Activated CD8-positive, alpha-beta memory T cell treated with anti-CD3 and anti-CD28 coated beads, Interleukin-2, amount 50 U/mL, for 1 hour (primary cell): Measurements from ENCODE around the gene ADCY2.

ENCODE experiments used
- DNase-seq: peaks from one replicate; pipeline ENCODE4 v3.0.0-alpha.2; 2020; ENCODE audit errors: extremely low read depth

The ADCY2 gene

GRCh38 chr5:7742241-7742656 lies 346.3 kb downstream of the ADCY2 start:
- no peak for DNase-seq

DNA sequence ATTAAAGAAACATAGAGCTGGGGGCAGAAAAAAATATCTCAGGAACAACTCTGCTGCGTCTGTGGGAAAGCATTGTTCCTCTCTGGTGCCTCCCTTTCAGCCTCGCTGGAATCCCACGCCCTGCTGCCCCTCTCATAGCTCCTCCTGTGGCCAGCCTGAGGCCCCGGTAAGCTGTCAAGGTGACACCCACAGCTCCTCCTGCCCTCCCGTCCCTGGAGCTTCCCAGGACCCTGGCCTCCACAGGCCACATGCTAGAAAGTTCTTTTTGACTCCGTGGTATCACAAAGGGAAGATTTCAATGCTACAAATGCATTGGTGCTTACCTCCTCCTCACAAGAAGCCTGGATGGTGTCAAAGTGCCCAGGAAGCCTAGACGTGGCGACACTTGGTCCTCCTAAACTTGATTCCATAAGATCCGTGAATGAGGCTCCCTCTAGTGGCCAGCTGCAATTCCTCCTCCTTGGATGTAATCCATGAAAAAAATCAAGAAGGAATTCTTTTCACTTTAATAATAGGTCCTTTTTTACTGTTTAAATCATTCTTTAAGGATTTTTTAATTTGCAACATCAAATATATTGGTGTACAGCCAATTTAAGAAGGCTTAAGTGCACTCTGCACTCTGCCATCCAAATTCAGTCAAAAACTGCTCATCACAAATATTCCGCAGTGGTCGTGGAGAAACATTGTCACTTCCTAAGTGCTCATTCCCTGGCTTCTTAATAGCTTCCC lies 350.1 kb downstream of the ADCY2 start:
- DNase-seq: no peak

DNA sequence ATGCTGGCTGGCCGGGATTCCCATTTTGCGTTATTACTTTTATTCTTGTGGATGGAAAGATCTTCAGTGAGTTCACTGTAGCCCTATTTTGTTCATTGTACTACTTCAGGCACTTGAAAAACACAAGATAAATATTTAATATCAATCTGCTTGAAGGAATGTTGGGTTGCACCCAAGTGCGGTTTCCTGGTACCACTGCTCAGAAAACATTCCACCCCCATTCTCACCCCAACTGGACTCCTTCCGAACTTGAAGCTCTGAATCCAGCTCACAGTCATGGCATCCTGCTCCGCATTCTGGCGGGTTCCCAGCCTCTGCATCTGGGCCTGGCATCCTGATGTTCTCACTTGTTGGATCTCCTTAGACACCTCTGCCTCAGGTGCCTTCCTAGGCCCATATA lies 351.8 kb downstream of the ADCY2 start:
- DNase-seq: no peak

GRCh38 chr5:7749626-7750025 lies 353.7 kb downstream of the ADCY2 start:
- no peak for DNase-seq

DNA sequence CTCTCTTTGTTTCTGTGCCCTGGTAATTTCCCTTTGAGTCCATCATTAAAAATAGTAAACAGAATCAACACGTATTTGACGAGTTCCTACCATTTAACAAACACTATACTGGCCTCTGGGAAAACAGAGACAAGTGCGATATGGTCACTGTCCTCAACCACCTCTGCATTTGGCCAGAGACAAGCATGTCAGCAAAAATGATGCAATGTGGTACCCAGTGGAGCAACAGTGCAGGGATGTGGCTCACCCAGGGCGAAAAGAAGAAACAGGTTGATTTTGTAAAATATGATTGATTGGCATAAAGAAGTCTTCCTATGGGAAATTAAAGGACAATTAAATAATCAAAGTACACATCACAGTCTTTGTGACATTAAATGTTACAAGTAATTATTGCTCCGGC lies 355.9 kb downstream of the ADCY2 start:
- no peak for DNase-seq

GRCh38 chr5:7753181-7753580 lies 357.2 kb downstream of the ADCY2 start:
- no peak for DNase-seq

DNA sequence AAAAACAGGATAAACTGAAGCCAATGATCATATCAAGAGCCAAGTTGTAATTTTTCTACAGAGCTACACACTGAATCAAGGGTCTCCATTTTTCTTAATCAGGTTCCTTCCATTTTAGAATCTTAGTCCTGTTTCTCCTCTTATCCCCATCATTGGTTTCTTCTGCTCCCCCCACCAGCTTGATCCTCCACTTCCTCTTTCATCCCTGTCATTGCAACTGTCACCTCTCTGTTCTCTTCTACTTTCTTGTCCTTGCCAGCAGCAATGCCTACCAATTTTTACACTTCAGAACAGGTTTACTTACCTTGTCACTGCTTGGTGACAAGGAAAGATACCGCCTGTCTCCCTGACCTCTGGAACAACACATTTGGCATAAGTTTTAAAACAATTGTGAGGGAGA lies 357.7 kb downstream of the ADCY2 start:
- no peak for DNase-seq

DNA sequence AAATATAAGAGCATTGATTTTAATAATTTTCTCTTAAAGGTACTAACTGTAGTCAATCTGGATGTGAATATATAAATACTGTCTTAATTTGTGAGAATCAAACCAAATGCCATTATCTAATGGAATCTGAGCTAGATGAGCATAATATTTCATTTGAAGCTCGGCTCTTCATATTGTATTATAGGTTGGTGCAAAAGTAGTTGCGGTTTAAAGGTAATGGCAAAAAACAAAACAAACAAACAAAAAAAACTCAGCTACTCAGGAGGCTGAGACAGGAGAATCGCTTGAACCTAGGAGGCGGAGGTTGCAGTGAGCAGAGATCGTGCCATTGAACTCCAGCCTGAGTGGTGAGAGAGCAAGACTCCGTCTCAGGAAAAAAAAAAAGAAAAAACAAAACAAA lies 358.6 kb downstream of the ADCY2 start:
- DNase-seq: no peak

GRCh38 chr5:7754997-7755596 lies 359.2 kb downstream of the ADCY2 start:
- DNase-seq: no peak

GRCh38 chr5:7755958-7756357 lies 360.0 kb downstream of the ADCY2 start:
- DNase-seq: no peak

GRCh38 chr5:7756453-7756852 lies 360.5 kb downstream of the ADCY2 start:
- DNase-seq: no peak

GRCh38 chr5:7759257-7759871 lies 363.4 kb downstream of the ADCY2 start:
- DNase-seq: no peak

DNA sequence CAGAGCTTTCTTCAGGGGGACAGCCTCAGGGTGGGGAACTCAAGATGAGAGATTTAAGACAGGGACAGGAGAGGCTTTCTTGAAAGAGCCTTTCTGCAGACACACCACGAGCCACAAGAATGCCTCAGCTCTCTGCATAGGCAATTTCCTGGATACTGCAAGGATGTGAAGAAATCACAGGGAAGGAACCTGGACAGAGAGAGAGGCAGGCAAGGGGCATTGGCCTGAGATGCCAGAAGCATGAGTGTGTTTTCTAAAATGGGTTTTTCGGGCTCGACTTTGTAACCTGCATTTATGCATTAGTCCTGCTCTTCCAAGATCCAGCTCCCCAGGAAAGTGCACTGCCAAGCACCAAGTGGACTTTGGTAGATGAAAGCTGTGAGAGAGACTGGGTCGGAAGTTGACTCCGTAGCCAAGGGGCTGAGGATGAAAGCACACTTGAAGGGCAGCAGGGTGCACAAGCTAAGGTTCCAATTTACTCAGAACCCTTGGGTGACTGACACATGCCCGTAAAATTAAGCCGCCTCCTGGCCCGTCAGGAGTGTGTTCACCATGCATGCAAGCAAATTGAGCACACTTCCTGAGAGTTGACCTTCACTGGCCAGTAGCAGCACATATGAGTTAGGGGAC lies 364.1 kb downstream of the ADCY2 start:
- DNase-seq: no peak

- DNase-seq: no peak
Observed at GRCh38 chr5:7762267-7762666, 366.3 kb downstream of the ADCY2 start.

GRCh38 chr5:7763621-7764072 lies 367.7 kb downstream of the ADCY2 start:
- DNase-seq: no peak

DNA sequence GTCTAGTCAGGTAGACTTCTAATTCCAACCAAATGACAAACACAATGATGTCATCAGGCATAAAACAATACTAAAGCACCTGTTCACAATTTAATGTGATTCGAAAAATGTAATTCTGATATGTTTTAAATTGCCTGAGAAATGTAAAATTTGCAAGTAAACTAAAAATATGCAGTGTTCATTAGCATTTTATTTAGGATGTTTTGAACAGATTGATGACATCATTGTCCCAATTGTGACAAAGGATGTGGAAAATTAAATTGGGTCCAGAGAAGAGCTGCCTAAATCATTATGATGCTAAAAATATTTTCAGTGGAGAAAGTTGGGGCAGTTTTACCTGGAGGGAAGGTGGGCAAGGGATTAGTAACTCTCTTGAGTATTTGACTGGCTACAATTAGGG lies 368.5 kb downstream of the ADCY2 start:
- DNase-seq: no peak

DNA sequence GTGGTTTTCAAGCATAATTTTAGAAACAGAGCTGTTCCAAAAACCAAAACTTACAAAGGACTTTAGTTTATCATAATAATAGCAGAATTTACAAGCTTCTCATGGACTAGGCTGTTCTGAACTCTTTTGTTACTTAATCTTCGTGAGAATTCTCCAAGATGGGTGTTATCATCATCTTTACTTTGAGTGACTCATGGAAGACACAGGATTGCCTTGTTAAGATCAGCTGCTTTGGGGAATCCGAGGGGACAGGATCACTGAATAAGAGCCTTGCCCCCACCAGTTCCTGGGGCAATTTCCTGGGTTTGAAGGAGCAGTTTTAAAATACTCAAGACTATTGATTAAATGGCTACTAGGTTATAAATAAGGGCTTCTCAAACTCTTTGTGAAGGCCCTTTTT lies 374.5 kb downstream of the ADCY2 start:
- DNase-seq: no peak

- no peak for DNase-seq
Observed at GRCh38 chr5:7772141-7772540, 376.2 kb downstream of the ADCY2 start.

DNA sequence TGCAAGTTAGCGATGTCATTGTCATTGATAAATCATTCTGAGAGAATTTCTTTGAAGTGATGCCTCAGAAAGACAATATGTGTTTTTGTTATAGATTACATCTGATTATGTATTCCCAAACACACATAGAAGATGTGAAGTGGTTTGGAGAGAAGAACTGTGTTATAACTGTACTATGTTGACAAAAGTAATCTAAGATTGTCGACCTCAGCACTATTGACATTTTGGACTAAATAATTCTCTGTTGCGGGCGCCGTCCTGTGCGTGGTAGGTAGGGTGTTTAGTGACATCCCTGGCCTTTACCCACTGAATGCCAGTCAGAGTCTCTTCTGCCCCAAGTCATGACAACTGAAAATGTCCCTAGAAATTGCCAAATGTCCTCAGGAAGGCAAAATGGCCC lies 377.2 kb downstream of the ADCY2 start:
- DNase-seq: no peak

DNA sequence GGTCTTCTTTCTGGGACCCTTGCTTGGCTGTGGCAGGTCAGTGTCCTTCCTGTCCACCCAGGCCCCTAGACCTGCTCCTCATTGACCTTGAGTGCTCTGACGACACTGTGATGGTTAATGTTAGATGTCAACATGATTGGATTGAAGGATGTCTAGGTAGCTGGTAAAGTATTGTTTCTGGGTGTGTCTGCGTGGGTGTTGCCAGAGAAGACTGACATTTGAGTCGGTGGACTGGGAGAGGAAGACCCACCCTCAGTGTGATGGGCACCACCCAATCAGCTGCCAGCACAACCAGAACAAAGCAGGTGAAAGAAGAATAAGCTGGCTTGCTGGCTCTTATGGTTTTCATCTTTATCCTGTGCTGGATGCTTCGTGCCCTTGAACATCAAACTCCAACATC lies 380.5 kb downstream of the ADCY2 start:
- DNase-seq: no peak

GRCh38 chr5:7779019-7780005 lies 383.4 kb downstream of the ADCY2 start:
- DNase-seq: no peak

GRCh38 chr5:7781899-7782298 lies 386.0 kb downstream of the ADCY2 start:
- no peak for DNase-seq
